MM.1S (cell line): ENCODE data around the gene PEX1.

Experiments used
- EZH2 ChIP-seq: fragments of 300-600 bp; sonication (generic); optimal IDR thresholded peaks from 2 replicates; pipeline ENCODE3; 2017; ENCODE audit warnings: low read depth, mild to moderate bottlenecking, antibody characterized with exemption, low read length, mixed read lengths
- TF ChIP-seq, protein P1 (sequence below): fragments of 300-600 bp; sonication (generic); IDR thresholded peaks from 2 replicates; pipeline ENCODE4 v1.5.1; 2016; ENCODE audit warnings: antibody characterized with exemption, low read length, mixed read lengths

- TF ChIP-seq, protein P1, sequence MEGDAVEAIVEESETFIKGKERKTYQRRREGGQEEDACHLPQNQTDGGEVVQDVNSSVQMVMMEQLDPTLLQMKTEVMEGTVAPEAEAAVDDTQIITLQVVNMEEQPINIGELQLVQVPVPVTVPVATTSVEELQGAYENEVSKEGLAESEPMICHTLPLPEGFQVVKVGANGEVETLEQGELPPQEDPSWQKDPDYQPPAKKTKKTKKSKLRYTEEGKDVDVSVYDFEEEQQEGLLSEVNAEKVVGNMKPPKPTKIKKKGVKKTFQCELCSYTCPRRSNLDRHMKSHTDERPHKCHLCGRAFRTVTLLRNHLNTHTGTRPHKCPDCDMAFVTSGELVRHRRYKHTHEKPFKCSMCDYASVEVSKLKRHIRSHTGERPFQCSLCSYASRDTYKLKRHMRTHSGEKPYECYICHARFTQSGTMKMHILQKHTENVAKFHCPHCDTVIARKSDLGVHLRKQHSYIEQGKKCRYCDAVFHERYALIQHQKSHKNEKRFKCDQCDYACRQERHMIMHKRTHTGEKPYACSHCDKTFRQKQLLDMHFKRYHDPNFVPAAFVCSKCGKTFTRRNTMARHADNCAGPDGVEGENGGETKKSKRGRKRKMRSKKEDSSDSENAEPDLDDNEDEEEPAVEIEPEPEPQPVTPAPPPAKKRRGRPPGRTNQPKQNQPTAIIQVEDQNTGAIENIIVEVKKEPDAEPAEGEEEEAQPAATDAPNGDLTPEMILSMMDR = no peak
- TF ChIP-seq EZH2 = no peak
These were observed 21.9 kb upstream of the PEX1 start for GRCh38 chr7:92550194-92550593.
